HG03520 (cell line): ENCODE data around the gene RALGPS1.
A peak's percentile ranks its signal among the peaks of the same experiment; 100 is the strongest.

Source experiments
- ATAC-seq: cut with Tn5 transposase; IDR thresholded peaks from one replicate; pipeline ENCODE4 v1.9.1; 2021; ENCODE audit warnings: mild to moderate bottlenecking, moderate library complexity; ENCODE audit not compliant: unreplicated experiment

The RALGPS1 gene

DNA sequence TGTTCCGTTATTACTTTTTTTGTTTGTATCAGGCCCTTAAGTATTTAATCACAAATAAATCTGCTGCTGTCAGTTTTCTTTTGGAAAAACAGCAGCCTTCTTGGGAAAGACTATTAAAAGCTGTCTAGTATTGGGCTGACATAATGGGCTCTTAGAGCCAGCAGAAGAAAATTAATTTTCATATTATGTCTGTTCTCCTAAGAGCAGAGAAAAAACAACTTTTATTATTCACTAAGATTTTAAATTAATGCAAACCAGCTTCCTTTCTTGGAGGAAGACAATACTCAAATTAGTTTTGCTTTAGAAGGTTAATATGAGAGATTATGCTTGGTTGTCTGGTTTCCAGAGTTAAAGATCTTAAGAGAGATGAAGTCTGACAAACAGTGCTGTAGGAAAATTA is 319.4 kb downstream of the RALGPS1 start:
- ATAC-seq: no peak

DNA sequence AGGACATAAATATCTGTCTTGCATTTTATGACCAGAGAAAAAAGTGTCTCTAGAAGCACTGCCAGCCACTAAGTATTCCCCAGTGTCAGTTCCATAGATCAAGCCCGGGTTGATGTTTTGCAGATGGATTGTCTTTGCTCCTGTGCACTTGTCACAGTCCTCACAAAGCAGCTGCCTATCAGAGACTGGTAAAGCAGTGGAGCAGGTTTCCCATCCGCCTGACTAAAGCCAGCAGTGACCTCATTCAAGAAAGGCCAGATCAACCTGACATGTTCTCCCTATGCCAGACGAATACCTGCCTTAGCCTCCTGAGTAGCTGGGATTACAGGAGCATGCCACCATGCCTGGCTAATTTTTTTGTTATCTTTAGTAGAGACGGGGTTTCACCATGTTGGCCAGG is 323.2 kb downstream of the RALGPS1 start:
- no peak for ATAC-seq

DNA sequence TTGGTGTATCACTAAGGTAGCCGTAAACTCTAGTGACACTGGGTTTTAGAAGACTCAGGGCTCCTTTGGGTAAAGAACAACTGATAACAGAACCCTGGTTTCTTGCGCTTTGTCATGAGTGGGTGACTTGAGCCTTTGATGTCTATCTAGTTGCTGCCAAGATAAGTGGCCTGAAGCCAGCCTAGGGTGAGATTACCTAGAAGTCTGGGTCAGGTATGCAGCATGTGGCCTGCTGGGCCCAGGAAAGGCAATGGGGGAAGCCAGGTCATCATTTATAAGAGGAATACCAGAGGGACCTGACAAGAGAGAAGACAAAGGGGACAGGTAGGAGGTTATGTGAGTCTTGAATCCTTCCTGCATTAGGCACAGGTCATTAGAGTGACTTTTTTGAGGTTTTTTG is 326.8 kb downstream of the RALGPS1 start:
- no peak for ATAC-seq

DNA sequence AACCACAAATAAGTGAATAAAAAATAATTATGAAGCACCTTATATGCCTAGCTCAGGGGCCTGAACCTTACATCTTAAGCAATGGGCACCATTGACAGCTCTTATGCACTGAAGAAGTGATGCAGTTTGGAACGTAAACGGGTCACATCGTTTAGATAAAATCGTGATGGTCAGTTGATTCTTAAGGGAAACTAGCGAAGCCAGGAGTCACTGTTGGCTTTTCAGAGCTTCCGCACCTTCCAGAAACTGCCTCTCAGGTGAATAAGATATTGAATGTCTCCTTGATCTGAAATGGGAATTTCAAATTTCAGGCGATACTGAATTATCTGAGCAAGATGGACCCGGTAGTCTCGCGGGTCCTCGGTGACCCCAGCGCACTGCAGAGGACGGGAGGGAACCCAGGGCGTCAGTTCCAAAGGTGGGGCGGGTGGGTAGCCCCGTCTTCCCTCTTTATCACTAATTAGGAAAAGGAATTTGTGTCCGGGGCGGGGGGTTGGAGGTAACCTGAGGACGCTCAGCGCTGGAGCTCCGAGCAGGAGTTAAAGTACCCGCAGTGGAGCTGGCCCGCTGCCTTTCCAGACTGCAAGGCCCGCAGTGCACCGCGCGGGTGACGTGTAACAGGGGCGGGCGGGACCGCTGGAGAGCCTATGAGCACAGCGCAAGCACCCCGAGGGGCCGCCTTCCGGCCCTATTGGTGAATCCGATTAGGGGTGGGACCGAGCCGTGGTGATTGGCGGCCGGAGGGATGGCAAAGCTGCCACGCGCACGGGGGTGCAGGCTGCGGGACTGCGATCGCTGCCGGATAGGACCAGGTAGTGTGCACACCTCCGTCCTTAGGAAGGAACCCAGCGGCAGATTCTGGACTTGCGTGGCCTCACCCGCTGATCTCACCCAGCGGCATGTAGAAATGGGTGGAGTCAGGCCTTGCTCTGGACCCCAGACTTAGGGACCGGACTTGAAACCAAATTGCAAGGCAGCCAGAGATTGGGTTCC is 330.3 kb downstream of the RALGPS1 start:
- peak; percentile 100 for ATAC-seq

- no peak for ATAC-seq
These were observed 331.1 kb downstream of the RALGPS1 start for GRCh38 chr9:127245637-127246164.

DNA sequence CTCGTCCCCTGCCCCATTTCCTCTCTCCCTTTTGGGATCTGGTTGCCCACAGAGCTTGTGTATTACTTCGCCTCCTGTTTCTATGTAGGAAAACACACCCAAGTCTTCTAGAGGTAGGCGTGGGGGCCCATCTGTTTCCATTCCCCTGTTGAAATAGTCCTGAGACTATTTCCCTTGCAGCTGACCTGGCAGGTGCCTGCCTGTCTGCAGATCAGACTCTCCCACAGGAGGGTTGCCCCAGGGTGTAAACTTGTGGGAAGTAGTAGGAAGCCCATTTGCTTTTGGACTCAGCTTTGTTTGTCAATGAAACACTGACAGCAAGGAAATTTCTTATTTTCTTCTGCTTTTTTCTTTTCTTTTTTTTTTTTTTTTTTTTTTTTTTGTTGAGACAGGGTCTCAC is 333.7 kb downstream of the RALGPS1 start:
- no peak for ATAC-seq

GRCh38 chr9:127249877-127250276 is 335.3 kb downstream of the RALGPS1 start:
- ATAC-seq: no peak

GRCh38 chr9:127250896-127251391 is 336.4 kb downstream of the RALGPS1 start:
- ATAC-seq: no peak

DNA sequence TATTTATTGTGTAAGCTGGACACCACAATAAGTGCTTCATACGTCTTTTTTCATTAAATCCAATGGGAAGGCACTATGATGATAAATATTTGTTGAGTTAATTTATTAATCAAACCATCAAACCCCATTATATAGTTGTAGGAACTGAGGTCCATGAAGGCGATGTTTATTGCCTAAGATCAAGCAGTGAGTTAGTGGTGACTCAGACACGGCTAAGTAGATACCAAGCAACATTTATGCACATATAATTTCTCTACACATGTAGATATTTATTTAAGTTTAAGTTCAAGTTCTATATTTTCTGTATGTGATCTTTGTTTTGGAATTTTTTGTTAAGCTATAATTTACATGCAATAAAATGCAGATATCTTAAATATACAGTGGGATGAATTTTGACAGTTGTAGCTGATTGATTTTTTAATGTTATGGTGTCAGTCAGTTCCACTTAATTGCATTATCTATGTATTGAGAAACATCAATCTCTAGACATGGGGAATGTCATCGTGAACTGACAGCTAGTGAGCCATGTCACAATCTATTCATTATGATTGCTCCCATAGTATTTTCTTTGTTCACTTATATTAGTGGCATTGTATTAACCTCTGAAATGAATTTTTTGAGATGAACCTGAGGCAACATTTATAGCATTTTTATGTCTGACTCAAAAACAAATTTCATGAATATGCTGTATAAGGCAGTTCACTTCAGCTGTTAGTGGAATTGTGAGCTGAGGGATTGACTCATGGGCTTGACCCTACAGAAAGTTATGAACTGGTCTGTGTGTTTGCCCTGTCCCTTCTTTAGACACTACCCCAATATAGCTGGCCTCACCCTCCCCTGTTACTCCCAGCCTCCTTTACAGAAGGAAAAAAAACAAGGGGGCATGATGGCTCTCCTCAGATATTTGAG is 338.1 kb downstream of the RALGPS1 start:
- no peak for ATAC-seq

GRCh38 chr9:127253446-127253845 is 338.9 kb downstream of the RALGPS1 start:
- no peak for ATAC-seq

DNA sequence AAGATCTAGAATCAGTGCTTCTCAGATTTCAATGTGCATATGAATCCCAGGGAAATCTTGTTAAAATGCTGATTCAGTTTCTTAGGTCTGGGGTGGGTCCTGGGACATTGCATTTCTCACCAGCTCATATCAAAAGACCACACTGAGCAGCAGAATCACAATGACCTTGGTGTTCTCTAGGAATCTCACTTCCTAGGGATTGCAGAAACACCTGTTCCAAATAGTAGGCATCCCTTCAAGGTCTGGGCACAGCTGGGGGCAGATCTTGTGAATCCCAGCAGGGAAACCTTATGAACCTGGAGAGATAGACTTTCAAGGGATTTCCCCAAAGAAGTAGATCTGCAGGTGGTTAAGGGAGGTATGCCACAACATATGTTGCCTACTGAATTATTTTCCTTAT is 341.1 kb downstream of the RALGPS1 start:
- no peak for ATAC-seq

DNA sequence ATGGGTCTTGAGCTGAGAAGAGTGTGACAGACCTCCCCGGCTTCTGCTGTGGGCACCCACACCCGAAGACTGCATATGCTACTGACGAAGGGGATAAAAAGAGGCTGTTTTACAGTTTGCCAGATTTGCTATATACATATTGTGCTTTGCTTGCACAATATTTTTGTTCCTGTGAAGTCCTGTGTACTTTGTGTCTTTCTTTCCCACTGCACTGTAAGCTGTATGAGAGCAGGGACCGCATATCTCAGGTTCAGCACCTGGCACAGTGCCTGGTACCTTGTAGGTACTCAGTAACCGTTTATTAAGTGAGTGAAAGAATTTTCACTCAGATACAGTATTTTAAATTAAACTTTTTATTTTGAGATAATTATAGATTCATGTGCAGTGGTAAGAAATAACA is 341.7 kb downstream of the RALGPS1 start:
- no peak for ATAC-seq

DNA sequence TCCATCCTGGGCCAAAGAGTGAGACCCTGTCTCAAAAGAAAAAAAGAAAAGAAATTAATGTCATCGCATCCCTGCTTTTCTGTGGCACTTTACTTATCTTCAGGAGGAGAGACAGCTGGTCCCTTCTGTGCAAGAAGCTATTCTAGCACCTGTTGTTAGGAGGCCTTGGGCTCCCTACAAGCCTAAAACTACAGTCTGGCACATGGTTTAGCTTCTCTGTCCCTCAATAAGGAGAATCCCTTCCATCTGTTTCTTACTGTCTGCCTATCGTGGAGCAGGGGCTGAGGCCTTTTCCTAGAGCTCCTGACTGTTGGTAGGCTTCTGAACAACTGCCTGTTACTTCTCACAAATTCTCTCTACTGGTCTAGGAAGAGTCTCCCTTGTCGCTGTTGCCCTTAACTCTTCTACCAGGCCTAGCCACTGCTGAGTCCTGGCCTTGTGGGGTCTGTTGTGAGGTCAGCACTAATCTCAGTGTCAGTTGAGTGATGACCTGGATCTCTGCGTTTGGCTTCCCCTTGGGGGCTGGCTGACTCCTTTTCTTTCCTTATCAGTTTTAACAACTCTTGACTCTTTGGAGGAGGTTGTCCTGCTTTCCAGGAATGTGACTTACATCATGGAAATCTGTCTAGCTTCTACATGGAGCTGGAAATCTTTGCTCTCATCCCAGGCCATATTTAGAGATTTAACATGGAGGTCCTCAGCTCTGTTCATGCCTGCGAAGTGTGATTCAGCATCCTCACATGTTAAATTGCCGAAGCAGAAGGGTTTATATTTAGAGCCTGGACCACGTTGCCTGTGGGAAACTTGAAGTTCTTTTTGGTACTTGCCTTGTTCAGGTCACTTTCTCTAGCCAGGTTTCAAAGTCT is 344.3 kb downstream of the RALGPS1 start:
- no peak for ATAC-seq

- no peak for ATAC-seq
These were observed 348.0 kb downstream of the RALGPS1 start for GRCh38 chr9:127262602-127263001.

DNA sequence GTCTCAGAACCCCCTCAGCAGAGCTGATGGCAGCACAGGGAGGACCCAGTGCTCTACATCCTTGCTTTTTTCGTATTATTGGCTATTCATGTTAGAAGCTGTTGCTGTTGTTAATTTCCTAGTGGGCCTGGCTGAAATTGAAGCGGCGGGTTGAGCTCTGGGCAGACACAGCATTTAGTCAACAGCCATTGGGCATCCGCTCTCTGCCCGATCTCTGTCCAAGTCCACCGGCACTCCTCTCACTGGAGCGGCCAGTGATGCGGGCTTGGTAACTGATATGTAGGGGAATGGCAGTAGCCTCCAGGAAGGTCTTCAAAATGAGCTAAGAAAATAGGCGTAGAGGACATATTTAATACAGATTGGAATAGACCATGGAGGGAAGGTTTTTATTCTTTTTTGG is 348.7 kb downstream of the RALGPS1 start:
- ATAC-seq: no peak

DNA sequence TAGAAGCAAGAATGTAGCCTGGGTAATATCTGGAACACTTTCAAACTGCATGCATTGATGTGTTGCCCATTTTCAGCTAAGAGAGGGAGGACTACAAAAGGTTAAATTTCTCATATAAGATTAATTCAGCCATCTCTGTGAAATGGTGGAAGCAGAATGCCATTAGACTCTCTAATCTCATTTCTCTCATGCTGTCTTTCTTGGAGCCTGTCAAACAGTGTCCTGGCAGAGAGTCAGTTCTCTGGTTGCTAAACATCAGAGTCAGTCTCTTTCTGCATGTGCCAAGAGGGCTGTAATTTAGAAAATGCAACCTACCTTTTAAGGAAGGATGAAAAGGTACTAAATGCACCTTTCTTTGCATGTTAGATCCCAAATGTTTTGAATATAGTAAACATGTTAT is 349.1 kb downstream of the RALGPS1 start:
- no peak for ATAC-seq

GRCh38 chr9:127264462-127265219 is 350.1 kb downstream of the RALGPS1 start, which contains the start of gene GARNL3:
Gene GARNL3 (plus strand): TSS chr9:127264774. CDS start chr9:127264878, 104 bp downstream.
- ATAC-seq: no peak

- no peak for ATAC-seq
These were observed 353.4 kb downstream of the RALGPS1 start for GRCh38 chr9:127267793-127268525.

DNA sequence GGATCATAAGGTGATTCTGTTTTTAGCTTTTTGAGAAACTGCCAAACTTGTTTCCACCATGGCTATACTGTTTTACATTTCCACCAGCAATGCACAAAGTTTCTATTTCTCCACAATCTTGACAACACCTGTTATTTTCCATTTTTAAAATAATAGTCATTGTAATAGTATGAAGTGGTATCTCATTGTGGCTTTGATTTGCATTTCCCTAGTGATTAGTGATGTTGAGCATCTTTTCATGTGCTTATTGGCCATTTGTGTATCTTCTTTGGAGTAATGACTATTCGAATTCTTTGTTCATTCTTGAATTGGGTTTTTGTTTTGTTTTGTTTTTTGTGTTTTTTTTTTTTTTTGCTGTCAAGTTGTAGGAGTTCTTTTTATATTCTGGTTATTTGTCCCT is 354.9 kb downstream of the RALGPS1 start:
- no peak for ATAC-seq
